CD14-positive monocyte (primary cell): ENCODE results near the gene PTGR2. TPM values are rescaled to one million over a fixed set of nuclear protein-coding genes. Genes with fewer than 3 reads are reported as not detected.
A peak's percentile ranks its signal among the peaks of the same experiment; 100 is the strongest.

ENCODE experiments used
- DNase-seq, 3 donors: peaks; one replicate each; pipeline ENCODE4 v3.0.0-alpha.2; 2011 to 2022
- H2AFZ ChIP-seq: 2 replicates; pipeline ENCODE4 v1.6.0; 2012; ENCODE audit warnings: mild to moderate bottlenecking, low read depth, low read length, inconsistent platforms; ENCODE audit not compliant: insufficient read depth, poor library complexity, severe bottlenecking
- H3K27ac ChIP-seq, 2 donors: 1 replicate in 1 of 2; 2 replicates in 1 of 2; pipeline ENCODE4 v1.5.1; 2012 to 2013; ENCODE audit warnings: low read length in 2 of 2, control low read depth in 1 of 2, inconsistent platforms in 1 of 2, low read depth in 1 of 2, mild to moderate bottlenecking in 1 of 2
- H3K27me3 ChIP-seq, 2 donors: one replicate each; pipeline versions ENCODE4 v1.6.0 to v1.6.1; 2011 to 2013; ENCODE audit warnings: low read length in 2 of 2; ENCODE audit not compliant: control insufficient read depth in 2 of 2, insufficient read depth in 2 of 2
- H3K36me3 ChIP-seq, 2 donors: replicated peaks in 1 of 2; 1 replicate in 1 of 2; 2 replicates in 1 of 2; pipeline versions ENCODE4 v1.5.1 to v1.6.1; 2012 to 2013; ENCODE audit warnings: low read length in 2 of 2, control low read depth in 1 of 2, inconsistent platforms in 1 of 2, mild to moderate bottlenecking in 1 of 2; ENCODE audit not compliant: insufficient read depth in 2 of 2, control insufficient read depth in 1 of 2
- H3K4me1 ChIP-seq, 2 donors: 1 replicate in 1 of 2; 2 replicates in 1 of 2; pipeline versions ENCODE4 v1.5.1 to v1.6.1; 2012 to 2013; ENCODE audit warnings: low read length in 2 of 2, control low read depth in 1 of 2, inconsistent platforms in 1 of 2, mild to moderate bottlenecking in 1 of 2, moderate library complexity in 1 of 2; ENCODE audit not compliant: insufficient read depth in 2 of 2, control insufficient read depth in 1 of 2
- H3K4me2 ChIP-seq: replicated peaks from 2 replicates; pipeline ENCODE3; 2012; ENCODE audit warnings: low read length, moderate library complexity, mild to moderate bottlenecking; ENCODE audit not compliant: poor library complexity, severe bottlenecking; ENCODE audit errors: extremely low read depth
- H3K4me3 ChIP-seq, 3 experiments: fragments of 200-600 bp in 1 of 3; sonication (generic) in 1 of 3; replicated peaks in 1 of 3; 1 replicate in 2 of 3; 2 replicates in 1 of 3; pipeline ENCODE4 v1.5.1; 2011 to 2013; ENCODE audit warnings: low read length in 3 of 3, mild to moderate bottlenecking in 3 of 3, control low read depth in 2 of 3, low read depth in 2 of 3, inconsistent platforms in 1 of 3, moderate library complexity in 1 of 3
- H3K79me2 ChIP-seq: 2 replicates; pipeline ENCODE4 v1.6.0; 2012; ENCODE audit warnings: mild to moderate bottlenecking, control low read depth, inconsistent platforms, low read length, moderate library complexity; ENCODE audit not compliant: insufficient read depth
- H3K9ac ChIP-seq: 2 replicates; pipeline ENCODE4 v1.6.0; 2017; ENCODE audit warnings: low read length, mild to moderate bottlenecking; ENCODE audit not compliant: insufficient read depth, poor library complexity, severe bottlenecking
- H3K9me3 ChIP-seq, 2 donors: replicated peaks in 1 of 2; 1 replicate in 1 of 2; 2 replicates in 1 of 2; pipeline versions ENCODE4 v1.5.1 to v1.6.1; 2012 to 2013; ENCODE audit warnings: low read length in 2 of 2, control low read depth in 1 of 2; ENCODE audit not compliant: control insufficient read depth in 1 of 2, insufficient read depth in 1 of 2
- H4K20me1 ChIP-seq: 2 replicates; pipeline ENCODE4 v1.6.0; 2012; ENCODE audit warnings: mild to moderate bottlenecking, low read length, control low read depth, moderate library complexity; ENCODE audit not compliant: insufficient read depth
- H3K27ac Mint-ChIP-seq, 7 donors: one replicate each; pipeline ENCODE4 v1.8.0; 2020; ENCODE audit warnings: mild to moderate bottlenecking in 7 of 7, mixed read lengths in 7 of 7, moderate library complexity in 6 of 7, inconsistent platforms in 2 of 7
- H3K27me3 Mint-ChIP-seq, 3 donors: one replicate each; pipeline ENCODE4 v1.8.0; 2021 to 2022; ENCODE audit warnings: low read depth in 3 of 3, mild to moderate bottlenecking in 3 of 3, mixed read lengths in 3 of 3, moderate library complexity in 3 of 3, inconsistent platforms in 1 of 3
- H3K36me3 Mint-ChIP-seq, 2 donors: one replicate each; pipeline ENCODE4 v1.8.0; 2020; ENCODE audit warnings: mixed read lengths in 2 of 2, inconsistent platforms in 1 of 2, mild to moderate bottlenecking in 1 of 2
- H3K4me1 Mint-ChIP-seq: one replicate; pipeline ENCODE4 v1.8.0; 2020; ENCODE audit warnings: mild to moderate bottlenecking, mixed read lengths
- H3K4me3 Mint-ChIP-seq, 2 donors: one replicate each; pipeline ENCODE4 v1.8.0; 2020; ENCODE audit warnings: mild to moderate bottlenecking in 2 of 2, mixed read lengths in 2 of 2, moderate library complexity in 1 of 2
- H3K9me3 Mint-ChIP-seq, 7 donors: one replicate each; pipeline ENCODE4 v1.8.0; 2020 to 2022; ENCODE audit warnings: mixed read lengths in 7 of 7, mild to moderate bottlenecking in 6 of 7, moderate library complexity in 6 of 7, inconsistent platforms in 2 of 7
- WGBS: methylation state at CpG from one replicate; pipeline ENCODE4 v1.1.5; 2013; ENCODE audit warnings: missing lambda C conversion rate; ENCODE audit not compliant: insufficient coverage; 5-methylcytosine and 5-hydroxymethylcytosine counted together
- intact Hi-C, 2 donors: fragments of 100-400 bp; cut with micrococcal nuclease; formaldehyde crosslinking; loops; one replicate each; pipeline versions ENCODE4 v1.15.0 to v1.15.1; 2023
- polyA minus RNA-seq: library from RNA; depleted of rRNA, polyadenylated mRNA; stranded (reverse); fragments of >200 nt; gene quantifications from 2 replicates; pipeline ENCODE4 v1.2.3, GENCODE V29; 2012
- polyA plus RNA-seq, 3 donors: library from polyadenylated mRNA; depleted of rRNA in 1 of 3; unstranded in 2 of 3; stranded (reverse) in 1 of 3; fragments of 300-500 nt in 2 of 3; fragments of >200 nt in 1 of 3; fragmentation: Illumina TruSeq in 2 of 3; gene quantifications; 1 replicate in 2 of 3; 2 replicates in 1 of 3; pipeline ENCODE4 v1.2.3, GENCODE V29; 2012 to 2021
- total RNA-seq, 12 experiments: library from RNA in 1 of 12; stranded (reverse) in 1 of 12; fragments of 120-200 nt in 1 of 12; gene quantifications; one replicate each; pipeline ENCODE4 v1.2.4 and lab custom pipeline; 2013 to 2026; ENCODE audit warnings: mixed read lengths in 6 of 12, inconsistent platforms in 1 of 12
- TF ChIP-seq, protein P1 (sequence below): fragments of 200-600 bp; IDR thresholded peaks from one replicate; pipeline ENCODE4 v1.8.0; 2022; ENCODE audit warnings: antibody characterized with exemption, mild to moderate bottlenecking

Gene PTGR2
- total RNA-seq (2013), result 2.1 TPM
- 1 to 10 TPM; 1.1 to 3.8 (median 1.1) TPM for polyA plus RNA-seq
- polyA minus RNA-seq, result 0.42 and 0.48 TPM in 2 replicates
- 0.08 to 3.9 (median 0.70) reads per million in 11 experiments for total RNA-seq (lab: John Stamatoyannopoulos, UW)

DNA sequence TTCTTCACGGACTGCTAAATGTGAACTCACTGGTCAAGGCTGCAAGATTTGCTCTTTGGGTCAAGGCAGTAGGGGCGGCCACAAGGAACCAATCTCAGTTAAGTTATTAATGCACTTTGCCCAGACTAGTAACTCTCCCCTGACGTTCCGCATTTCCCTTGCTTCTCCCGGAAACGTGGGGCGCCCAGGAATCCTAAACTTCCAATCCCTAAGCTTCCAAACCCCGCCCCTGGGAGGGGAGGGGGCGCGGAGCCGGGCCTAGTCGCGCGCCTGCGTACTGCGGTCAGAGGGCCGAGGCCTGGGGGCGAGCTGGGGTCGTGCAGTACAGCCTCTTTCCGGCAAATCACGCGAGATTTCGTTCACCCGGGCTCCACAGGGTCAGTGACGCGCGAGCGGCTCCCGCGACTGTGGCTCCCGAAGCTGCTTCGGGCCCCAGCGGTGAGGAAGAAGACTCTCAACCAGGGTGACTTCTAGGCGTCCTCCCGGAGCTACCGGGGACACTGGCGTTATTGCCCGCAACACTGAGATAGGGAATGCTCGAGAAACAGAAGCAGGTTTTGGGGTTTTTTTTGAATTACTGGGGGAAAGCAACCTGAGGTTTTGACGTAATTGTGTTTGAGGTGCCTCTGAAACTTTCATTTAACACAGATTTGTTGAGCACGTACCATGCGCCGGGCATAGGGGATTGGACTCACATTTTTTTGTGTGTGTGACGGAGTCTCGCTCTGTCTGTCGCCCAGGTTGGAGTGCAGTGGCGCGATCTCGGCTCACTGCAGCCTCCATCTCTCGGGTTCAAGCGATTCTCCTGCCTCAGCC lies at the start of gene PTGR2:
TSS of gene PTGR2 (plus strand) at position 265 of the 816 bp plus-strand sequence. CDS start 7,032 bp downstream, outside the sequence.
- Histone ChIP-seq H3K4me1 (peaks cover 18 to 23% of the 10 kb centered on the region in 2 donors), H2AFZ (peak within 1 kb of the TSS; percentile 89), H3K36me3 (no peaks in the 10 kb centered on the region), H3K4me3 (peak within 1 kb of the TSS; percentile 52 to 88 (median 75)), H3K27ac (peak within 1 kb of the TSS; percentile 83 to 92), H4K20me1 (no peaks in the 10 kb centered on the region), H3K4me2 (peak within 1 kb of the TSS; percentile 84), H3K9ac (peak within 1 kb of the TSS; percentile 73), H3K27me3 (no peaks in the 10 kb centered on the region), H3K9me3 (no peaks in the 10 kb centered on the region), H3K79me2 (no peaks in the 10 kb centered on the region)
- Mint-ChIP-seq H3K36me3 (no peaks in the 10 kb centered on the region), H3K9me3 (no peaks in the 10 kb centered on the region), H3K27ac (peak within 1 kb of the TSS; percentile 97 to 99 (median 98)), H3K4me1 (peaks cover 20% of the 10 kb centered on the region), H3K27me3 (peaks cover 0 to 2% (median 0%) of the 10 kb centered on the region in 3 donors), H3K4me3 (peak within 1 kb of the TSS; percentile 91 to 97)
- 0% methylated on average over 44 of the region's 51 CpGs for WGBS
- DNase-seq, result peak; percentile 93 to 96 (median 95)
- TF ChIP-seq, protein P1, sequence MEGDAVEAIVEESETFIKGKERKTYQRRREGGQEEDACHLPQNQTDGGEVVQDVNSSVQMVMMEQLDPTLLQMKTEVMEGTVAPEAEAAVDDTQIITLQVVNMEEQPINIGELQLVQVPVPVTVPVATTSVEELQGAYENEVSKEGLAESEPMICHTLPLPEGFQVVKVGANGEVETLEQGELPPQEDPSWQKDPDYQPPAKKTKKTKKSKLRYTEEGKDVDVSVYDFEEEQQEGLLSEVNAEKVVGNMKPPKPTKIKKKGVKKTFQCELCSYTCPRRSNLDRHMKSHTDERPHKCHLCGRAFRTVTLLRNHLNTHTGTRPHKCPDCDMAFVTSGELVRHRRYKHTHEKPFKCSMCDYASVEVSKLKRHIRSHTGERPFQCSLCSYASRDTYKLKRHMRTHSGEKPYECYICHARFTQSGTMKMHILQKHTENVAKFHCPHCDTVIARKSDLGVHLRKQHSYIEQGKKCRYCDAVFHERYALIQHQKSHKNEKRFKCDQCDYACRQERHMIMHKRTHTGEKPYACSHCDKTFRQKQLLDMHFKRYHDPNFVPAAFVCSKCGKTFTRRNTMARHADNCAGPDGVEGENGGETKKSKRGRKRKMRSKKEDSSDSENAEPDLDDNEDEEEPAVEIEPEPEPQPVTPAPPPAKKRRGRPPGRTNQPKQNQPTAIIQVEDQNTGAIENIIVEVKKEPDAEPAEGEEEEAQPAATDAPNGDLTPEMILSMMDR, result no peak
- intact Hi-C loops, result loop anchor here in 1 of 2 donors (5.0 kb wide), 1 partner anchor 36 kb away; the partner anchor contains the start of gene ZNF410

DNA sequence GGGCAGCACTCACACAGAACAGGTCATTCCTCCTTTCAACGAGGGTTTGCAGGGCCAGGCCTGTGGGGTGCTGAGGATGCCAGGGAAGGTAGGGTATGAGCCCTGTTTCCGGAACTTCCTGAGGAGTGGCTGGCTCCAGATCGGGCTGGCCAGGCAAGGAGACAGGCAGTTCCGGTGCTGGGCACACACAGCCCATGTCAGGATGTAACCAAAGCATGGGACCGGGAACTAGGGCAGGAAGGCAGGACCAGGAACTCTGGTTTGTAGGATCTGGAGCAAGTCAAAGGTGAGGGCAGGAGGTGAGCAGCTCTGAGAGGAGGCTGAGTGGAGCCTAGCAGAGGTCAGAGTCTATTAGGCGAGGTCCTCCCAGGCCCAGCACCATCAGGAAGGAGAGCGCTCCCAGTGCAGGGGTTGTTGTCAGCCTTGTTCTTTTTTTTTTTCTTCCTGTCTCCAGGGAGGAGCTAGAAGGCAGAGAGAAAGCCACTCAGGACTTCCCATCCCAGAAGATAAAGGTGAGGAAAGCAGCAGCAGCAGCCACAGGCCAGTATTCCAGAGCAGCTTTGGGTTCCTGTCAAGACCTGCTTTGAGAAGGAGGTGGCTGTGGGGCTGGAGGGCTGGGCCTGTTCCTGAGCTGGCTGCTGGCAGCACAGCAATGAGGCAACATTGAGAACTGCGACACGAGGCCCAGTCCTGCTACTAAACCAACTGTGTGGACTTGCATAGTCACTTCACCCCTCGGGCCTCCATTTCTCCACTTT lies 49.0 kb upstream of the PTGR2 start:
- 98% methylated on average over 4 of the region's 10 CpGs for WGBS
- no peak overlapping the region for H3K9ac ChIP-seq
- H3K4me3 Mint-ChIP-seq, result no peak overlapping the region
- H2AFZ ChIP-seq, result no peak overlapping the region
- H3K4me2 ChIP-seq, result no peak overlapping the region
- peak overlapping the region in 1 of 7 donors; percentile 57 for H3K27ac Mint-ChIP-seq
- no peaks in the 10 kb centered on the region for H3K4me1 ChIP-seq
- H3K36me3 Mint-ChIP-seq, result no peaks in the 10 kb centered on the region
- no peaks in the 10 kb centered on the region for H3K9me3 ChIP-seq
- no peaks in the 10 kb centered on the region for H3K9me3 Mint-ChIP-seq
- H3K4me1 Mint-ChIP-seq, result no peaks in the 10 kb centered on the region
- peaks cover 0 to 4% (median 0%) of the 10 kb centered on the region in 3 donors for H3K27me3 Mint-ChIP-seq
- no peak for DNase-seq
- no peak overlapping the region for H3K4me3 ChIP-seq
- intact Hi-C loops, result no loop called here
- H3K36me3 ChIP-seq, result no peaks in the 10 kb centered on the region
- no peaks in the 10 kb centered on the region for H4K20me1 ChIP-seq
- H3K27me3 ChIP-seq, result no peaks in the 10 kb centered on the region
- TF ChIP-seq, protein P1, result no peak
- H3K27ac ChIP-seq, result no peak overlapping the region
- H3K79me2 ChIP-seq, result no peaks in the 10 kb centered on the region
